Epidermal melanocyte (primary cell): ENCODE data around the gene PITPNM3.

Experiments used
- DNase-seq: peaks from one replicate; pipeline ENCODE4 v3.0.0; 2011; ENCODE audit warnings: low spot score; ENCODE audit not compliant: insufficient read length

Gene PITPNM3

DNA sequence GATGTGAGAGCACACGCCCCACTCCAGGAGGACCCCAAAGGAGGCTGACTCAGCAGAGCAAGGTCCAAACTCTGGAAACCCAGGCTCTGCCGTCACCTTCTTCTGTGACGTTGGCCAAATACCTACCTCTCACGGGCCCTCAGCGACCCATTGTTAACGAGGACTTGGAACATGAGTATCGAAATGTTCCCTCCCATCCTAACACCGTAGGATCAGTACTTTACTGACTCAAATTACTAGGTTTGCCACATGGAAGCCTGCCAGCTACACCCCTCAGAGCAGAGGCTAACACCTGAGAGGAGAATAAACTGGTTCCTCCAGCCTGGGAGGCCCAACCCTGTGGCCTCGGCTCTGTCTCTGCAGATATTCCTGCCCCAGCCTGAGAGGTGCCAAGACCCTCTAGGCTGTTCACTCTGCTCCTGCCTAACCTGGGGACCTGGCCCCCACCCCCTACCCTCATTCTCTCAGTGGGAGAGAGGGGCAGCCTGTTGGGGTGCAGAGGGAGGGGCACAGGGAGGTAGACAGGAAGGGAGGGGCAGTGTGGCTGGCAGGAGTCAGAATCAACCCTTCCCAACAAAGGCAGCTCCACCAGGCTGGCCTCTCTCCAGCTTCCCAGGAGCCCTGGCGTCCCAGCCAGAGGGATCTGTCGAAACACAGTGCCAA, 4.4 kb downstream of the PITPNM3 start:
- no peak for DNase-seq

DNA sequence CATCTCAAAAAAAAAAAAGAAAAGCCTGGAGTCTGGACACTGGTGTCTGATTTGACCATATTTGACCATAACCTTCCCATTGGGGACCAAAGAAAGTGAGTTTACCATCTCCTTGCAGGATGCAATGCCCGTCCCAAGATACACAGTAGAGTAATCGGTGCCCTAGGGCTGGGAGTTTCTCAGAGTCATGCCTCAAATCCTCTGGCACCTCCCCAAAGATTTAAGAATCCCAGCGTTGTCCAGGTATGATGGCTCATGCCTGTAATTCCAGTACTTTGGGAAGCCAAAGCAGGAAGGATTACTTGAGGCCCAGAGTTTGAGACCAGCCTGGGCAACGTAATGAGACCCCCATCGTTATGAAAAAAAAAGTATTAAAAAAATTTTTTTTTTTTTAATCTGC, 5.0 kb downstream of the PITPNM3 start:
- no peak for DNase-seq

DNA sequence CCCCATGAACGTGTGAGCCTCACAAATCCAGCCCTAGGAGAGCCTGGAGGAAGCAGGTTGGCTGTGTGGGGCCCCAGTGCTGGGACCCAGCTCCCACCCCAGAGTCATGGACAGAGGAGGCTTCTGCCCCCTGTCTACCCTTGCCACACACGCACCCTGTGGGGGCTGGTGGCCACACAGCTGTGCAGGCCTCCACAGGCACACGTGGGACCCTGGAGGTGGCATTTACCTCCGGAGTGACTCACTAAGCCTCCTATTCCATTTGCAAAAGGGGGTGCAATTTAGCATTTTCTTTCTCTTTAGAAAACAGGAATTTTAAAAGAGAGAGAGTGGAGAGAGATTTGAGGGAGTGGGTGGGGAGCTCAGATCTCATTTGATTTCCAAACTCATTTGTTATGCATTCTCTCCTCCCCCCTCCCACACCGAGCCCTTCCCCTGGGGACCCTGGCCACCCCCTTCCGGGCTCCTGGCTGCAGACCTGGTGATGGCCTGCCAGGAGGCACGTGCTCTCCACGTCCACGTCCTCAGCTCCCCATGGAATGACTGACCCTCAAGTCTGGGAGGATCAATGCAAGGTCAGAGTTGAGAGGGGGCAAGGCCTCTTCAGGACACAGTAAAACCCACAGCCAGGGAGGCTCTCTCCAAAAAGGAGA, 6.8 kb downstream of the PITPNM3 start:
- DNase-seq, result no peak

DNA sequence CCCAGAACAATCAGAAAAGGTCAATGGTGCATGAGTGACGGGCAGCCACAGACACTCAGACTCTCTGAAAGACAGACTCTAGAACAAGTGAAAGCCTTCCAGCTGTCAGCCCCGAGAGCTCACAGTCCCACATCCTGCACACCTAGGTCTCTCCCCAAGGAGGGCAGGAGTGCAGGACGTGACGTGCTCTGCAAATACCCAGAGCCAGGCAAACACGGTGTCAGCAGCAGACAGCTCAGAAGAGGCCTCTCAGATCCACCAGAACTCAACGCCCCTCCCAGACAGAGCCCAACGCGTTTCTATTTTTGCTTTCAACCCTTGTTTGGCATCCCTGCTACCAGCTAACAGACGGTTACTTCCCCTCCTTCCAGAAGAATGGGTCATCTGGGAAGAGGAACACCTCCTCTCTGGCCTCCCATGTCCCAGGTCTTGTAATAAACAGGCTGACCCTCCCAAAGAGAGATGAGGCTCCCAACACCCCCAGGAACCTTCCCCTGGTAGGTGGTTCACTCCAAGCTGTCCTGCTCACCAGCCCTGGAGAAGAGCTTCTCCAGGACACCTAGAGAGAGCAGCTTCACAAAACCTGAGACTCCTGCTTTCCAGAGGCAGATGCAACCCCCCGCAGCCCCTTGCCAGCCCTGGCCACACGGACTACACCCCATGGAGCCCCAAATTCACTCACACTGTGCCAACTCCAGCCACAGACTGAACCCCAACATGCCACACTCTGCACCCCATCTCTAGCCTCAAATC, 7.6 kb downstream of the PITPNM3 start:
- no peak for DNase-seq

DNA sequence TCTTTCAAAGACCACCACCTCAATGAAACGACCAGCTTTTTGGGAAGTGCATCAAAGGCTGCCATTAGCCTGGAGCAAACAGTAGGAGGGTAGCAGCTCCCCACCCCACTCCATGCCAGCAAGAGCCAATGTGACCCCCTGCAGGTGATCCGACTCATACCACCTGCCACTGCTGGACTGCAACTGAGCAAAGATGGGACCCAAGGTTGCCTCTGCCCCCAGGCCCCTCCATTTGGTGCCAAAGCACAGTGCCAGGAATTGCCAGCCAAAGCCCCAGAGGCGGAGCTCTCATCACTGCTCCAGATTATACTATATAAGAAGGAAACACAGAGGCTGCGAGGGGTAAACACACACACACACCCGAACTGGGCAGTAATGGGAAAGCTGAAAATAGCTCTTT, 8.3 kb downstream of the PITPNM3 start:
- DNase-seq, result no peak

DNA sequence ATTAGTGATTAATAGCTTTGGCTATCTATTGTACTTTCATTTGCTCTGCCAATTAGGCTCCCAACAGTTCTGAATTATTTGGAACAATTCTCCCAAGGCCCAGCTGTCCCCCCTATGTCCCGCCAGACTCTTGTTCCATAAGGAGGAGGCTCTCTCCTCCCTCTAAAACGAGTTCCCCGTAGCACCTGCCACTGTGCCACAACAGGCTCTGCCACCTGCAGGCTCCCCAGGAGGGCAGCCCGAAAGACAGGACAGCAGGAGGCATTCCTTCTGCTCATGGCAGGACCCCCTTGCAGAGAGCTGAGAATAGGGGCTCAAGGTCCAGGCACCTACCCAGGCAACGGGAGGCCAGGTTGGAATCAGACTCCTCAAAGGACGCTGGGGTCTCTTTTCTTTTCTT, 9.0 kb downstream of the PITPNM3 start:
- no peak for DNase-seq

DNA sequence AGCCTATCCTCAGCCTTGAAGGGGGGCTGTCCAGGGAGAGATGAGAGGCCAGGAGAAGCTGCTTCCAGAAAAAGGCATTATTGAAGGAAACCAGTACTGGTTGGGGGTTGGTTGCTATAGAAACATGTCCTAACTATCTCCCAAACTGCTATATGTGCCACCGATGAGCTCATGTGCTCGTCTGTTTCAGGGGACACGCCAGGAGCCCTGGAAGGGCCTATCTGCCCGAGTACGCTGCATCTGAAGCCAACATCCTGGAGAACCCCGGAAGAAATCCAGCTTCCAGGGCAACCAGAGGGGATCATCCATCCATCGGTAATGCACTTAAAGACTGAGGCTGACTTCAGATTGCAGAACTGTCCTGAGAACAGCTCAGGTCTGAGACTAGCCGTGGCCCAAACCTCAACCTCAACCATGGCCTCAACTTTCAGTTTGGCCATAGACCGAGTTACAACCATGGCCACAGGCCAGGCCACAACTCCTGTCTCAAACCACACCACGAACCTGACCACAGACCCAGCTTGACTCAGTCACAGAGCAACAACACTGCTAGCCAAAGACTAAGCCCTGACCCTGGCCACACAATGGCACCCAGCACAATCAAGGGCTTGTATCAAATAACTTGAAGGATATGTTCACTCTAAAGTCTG, 10.2 kb downstream of the PITPNM3 start:
- no peak for DNase-seq

DNA sequence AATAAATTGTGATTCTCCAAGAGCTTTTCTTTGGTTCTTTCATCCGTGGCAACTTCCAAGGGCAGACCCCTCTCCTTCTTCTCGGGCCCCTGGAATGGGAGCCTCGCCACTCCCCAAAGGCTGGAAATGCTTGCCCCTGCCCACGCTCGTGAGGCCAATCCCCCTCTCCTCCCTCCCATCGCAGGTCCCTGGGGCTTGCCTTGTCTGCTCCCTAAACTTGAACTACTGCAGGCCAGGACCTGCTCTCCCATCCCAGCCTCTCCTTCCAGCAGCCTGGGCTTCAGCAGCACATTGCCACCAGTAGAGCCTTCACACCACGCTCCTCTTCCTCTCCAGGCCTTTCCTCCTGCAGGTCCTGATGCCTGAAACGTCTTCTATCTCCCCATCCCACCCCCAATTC, 11.1 kb downstream of the PITPNM3 start:
- no peak for DNase-seq

DNA sequence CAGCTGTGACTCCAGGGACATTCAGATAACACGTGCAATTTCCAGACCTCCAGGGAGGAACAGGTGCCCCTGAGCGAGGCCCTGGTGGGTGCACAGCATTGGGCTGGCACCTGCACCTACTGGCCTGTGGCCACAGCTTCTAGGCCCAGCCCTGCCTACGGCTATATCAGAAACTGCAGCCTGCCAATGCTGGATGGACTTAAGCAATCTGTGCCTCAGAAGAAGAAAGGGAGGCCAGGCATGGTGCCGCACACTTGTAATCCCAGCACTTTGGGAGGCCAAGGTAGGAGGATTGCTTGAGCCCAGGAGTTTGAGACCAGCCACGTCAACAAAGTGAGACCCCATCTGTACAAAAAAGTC, 12.4 kb downstream of the PITPNM3 start:
- DNase-seq, result no peak

DNA sequence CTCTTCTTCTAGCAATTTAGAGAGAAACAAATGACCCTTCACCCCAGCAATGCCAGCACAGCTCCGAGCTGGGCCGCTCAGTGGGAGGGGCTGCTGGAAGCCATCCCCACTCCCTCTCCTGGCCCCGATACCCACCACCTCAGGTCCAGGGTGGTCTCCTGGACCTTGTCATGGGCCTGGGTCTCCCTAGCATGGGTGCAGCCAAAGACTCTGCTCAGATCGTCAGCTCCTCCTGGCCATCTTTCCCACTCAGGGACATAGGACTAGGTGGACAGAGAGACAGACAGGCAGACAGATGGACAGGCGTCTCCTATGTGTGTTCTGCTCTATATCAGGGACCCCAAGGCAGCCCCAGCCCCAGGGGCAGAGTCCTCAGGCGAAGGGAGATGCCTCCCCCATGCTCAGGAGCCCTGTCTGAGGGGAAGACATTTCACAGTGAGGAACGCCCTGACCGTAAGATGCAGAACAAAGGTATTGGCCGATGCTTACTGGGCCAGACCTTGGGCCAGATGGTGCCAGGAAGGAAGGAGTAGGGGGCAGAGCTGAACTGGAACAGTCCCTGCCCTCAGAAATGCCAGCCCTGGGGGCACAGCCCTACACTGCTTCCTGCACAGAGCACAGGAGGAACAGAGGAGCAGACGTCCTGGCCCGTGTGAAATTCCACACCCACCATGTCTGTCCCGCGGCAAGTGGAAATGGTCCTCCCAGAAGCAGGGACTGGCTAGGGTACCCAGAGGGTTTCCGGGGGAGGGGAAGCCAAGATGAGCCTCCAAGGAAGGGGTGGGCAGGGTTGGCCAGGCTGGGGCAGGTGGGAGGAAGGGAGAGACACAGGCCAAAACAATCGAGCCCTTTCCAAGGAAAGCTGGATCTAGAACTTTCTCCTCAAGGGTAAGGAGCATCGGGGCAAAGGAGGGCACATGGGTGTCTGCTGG, 13.0 kb downstream of the PITPNM3 start:
- DNase-seq, result no peak

DNA sequence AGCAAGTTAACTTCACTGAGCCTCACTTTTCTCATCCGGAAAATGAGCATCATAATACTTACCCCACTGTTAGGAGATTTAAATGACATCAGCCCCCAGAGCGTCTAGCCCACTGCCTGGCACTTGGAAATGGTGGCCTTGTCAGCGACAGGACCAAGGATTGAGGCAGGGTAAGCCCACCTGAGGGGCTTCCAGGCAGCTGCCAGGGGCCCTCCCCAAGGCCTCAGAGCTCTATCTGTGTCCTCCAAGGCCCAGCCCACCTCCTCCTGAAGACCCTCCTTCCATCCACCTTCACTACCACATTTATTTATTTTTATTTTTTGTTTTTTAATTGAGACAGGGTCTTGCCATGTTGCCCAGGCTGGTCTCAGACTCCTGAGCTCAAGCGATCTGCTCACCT, 13.8 kb downstream of the PITPNM3 start:
- no peak for DNase-seq

DNA sequence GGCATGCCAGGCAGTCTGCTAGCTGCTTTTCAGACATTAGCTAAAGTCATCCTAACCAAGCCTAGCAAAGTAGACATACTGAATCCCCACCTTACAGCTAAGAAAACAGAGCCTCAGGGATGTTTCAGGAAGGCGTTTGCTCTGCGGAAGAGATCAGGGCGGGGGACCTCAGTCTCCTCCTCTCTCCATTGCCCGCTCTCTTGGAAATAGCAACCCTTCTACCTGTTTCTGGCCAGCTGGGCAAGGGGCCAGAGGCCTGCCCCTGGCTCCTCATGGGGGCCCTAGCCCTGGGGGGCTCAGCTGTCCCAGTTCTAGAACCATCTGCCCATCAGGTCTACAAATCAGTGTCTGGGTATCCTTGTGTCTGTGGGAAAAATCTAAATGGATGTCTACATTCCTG, 14.5 kb downstream of the PITPNM3 start:
- DNase-seq, result no peak

DNA sequence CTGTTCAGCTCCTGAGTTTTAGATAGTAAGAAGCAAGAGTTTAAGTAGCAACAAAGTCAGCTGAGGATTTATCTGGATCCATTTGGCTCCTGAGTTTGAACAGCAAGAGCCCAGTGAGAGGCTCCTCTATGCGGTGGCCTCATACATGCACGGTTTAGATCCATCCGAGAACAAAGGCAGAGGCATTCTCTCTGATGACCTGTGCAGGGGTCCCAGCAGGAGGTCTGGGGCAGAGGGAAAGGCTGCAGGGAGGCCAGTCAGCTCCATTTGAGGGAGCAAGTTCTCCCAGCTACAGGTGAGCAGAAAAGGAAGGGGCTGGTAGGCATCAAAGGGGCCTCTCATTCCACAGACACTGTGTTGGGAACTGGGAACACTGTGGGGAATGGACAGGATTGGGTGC, 16.5 kb downstream of the PITPNM3 start:
- DNase-seq, result no peak

DNA sequence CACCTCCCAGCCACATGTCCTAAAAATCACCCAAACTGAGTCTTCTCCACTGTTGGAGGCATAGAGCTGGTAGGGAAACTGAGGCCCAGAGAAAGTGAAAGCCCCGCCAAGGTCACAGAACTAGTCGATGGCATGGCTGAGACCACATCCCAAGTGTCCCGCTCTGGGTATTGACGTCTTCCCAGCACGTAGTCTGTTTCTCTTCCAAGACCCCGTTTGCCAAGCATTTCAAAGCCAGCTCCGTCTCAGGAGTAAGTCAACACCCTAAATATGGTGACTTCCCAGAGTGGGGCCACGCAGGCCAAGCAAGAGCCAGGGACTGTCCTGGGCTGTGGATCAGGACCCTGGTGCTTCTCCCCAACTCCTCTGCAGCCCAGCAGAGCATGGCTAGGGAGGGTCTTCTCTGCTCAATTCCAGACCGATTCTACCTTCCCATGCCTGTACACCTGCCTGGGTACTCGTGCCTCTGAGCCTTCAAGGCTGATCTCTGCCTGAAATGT, 19.7 kb downstream of the PITPNM3 start:
- no peak for DNase-seq

DNA sequence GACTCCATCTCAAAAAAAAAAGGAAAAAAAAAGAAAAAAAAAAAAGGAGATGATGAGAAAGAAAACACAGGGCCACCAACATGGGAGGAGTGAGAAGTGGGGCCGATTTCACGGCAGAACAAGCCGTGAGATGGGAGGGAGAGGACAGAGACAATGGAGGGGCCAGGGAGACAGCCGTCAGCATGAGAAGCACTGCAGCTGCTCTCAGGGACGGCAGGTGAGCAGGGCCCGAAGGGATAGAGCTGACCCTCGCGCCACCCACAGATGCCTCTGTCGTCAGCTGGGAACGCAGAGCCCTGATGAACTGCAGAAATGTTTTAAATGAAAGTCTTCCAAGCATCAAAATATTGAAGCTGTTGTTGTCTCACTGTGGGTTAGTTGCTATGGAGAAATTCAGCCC, 20.3 kb downstream of the PITPNM3 start:
- no peak for DNase-seq

DNA sequence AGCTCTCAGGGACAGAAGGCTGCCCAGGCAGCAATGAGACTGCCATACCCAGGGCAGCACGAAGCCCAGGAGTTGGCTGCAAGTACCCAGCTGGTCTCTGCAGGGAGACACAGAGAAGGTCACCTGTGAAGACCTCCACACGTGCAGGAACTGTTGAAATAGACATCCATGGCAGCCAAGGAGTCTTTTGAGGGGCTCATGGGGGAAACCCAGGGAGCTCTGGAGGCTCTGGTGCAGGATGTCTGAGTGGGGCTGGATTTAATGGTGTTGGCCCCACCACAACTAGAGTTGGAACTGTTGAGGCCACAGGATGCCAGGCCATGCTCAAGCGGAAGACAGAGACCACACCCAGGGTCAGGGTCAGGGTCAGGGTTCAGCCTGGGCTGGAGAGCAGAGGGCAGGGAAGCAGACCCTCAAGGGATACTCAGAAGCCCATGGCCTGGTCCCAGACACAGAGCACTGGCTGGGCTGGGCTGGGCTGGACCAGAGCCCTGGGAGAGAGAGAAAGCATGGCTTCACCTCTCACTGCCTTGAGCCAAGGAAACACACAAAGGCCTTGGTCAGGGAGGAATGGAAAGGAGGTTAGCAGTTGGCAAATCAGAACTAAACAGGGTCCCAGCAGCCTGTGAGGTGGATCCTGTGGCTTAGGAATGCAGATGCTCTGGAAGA, 21.4 kb downstream of the PITPNM3 start:
- DNase-seq, result no peak

DNA sequence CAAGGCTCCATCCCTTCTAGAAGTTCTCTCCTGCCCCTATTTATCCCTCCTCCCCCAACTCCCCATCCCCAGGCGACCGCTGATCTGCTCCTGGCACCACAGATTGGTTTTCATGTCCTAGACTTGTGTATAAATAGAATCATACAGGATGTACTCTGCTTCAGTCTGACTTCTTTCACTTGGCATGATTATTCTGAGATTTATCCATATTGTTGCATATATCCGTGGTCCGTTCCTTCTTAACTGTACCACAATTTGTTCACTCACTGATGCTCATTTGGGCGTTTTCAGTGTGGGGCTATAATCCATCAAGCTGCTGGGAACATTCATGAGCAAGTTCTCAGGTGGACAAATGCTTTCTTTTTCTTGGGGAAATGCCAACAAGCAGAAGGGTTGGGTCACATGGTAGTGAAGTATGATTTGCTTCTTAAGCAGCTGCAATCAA, 23.9 kb downstream of the PITPNM3 start:
- DNase-seq, result no peak

DNA sequence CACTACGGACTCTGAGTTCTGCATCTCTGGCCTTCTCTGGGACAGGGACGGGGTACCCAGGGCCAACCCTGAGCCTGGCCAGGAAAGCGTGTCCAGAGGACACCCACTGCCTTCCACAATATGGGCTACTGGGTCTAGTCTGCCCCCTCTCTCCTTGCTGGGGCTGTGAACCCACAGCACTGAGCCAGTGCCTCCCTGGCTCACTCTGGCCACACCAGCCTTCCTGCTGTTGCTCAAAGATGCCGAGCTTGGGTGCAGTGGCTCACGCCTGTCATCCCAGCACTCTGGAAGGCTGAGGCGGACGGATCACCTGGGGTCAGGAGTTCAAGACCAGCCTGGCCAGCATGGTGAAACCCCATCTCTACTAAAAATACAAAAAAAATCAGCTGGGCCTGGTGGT, 24.8 kb downstream of the PITPNM3 start:
- no peak for DNase-seq

DNA sequence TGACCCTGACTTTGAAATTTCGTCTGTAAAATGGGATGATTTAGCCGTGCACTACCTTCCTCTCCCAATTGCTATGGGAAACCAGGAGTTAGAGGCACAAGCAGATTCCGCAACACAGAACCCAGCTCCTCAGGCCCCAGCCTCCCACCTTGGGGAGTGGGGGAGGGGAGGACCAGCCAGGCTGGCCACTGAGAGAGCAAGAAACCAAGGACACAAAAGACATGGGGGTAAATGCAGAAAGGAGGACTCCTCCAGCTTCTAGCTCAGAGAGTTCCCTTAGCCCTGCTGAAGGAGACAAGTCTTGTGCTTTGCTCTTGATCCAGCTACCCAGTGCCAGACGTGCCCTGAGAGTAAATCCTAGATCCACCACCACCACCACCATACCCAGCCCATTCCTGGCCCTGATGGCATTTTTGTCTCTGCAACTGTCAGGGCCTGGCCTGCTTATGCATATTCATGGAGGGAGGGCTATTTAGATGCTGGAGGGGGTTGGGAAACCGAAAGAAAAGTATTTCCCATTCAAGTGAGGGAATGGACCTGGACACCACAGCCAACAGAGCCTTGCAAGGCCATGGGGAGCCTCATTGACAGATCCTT, 25.9 kb downstream of the PITPNM3 start:
- no peak for DNase-seq

DNA sequence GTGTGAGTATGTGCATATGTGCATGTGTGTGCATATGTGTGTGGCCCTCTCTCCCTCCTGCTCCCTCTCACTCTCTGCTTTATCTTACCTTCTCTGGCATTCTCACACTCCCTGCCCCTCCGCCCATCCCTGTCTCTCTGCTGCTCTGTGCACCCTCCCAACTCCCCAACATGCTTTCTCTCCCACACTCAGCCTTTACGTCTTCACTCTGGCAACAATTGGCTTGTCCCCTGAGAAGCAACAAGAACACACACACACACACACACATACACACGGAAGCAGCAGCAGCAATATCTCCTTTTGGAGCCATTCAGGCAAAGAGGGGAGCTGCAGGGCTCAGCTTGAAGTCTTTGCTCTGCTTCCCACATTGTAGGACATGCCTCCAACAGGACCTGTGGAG, 27.8 kb downstream of the PITPNM3 start:
- no peak for DNase-seq
